GM21737 (cell line): ENCODE results near the gene ZFAND3.
"Not testable (repeated sequence)": the region's sequence is repeated elsewhere in the genome, so short reads cannot be mapped to it uniquely, and the experiment has no call there.

Experiments
- ATAC-seq: cut with Tn5 transposase; IDR thresholded peaks from one replicate; pipeline ENCODE4 v1.9.1; 2021; ENCODE audit warnings: mild to moderate bottlenecking, moderate library complexity; ENCODE audit not compliant: unreplicated experiment

The ZFAND3 gene

GRCh38 chr6:37862992-37863391, 43.5 kb downstream of the ZFAND3 start:
- ATAC-seq = no peak

GRCh38 chr6:37864250-37864649, 44.7 kb downstream of the ZFAND3 start:
- ATAC-seq = no peak

- ATAC-seq = no peak
Measured at GRCh38 chr6:37865504-37865903, 46.0 kb downstream of the ZFAND3 start.

- ATAC-seq = no peak
Measured at GRCh38 chr6:37866590-37867507, 47.3 kb downstream of the ZFAND3 start.

GRCh38 chr6:37867756-37868446, 48.4 kb downstream of the ZFAND3 start:
- no peak for ATAC-seq

- ATAC-seq = no peak
Measured at GRCh38 chr6:37868447-37868825, 48.9 kb downstream of the ZFAND3 start.

- no peak for ATAC-seq
Measured at GRCh38 chr6:37871616-37872372, 52.3 kb downstream of the ZFAND3 start.

GRCh38 chr6:37872373-37872745, 52.8 kb downstream of the ZFAND3 start:
- ATAC-seq = no peak

GRCh38 chr6:37874726-37875125, 55.2 kb downstream of the ZFAND3 start:
- ATAC-seq = no peak

- no peak for ATAC-seq
Measured at GRCh38 chr6:37875561-37876309, 56.2 kb downstream of the ZFAND3 start.

- no peak for ATAC-seq
Measured at GRCh38 chr6:37876843-37877242, 57.3 kb downstream of the ZFAND3 start.

- no peak for ATAC-seq
Measured at GRCh38 chr6:37877373-37878149, 58.0 kb downstream of the ZFAND3 start.

- no peak for ATAC-seq
Measured at GRCh38 chr6:37878150-37878710, 58.7 kb downstream of the ZFAND3 start.

- not testable (repeated sequence) for ATAC-seq
Measured at GRCh38 chr6:37880602-37881001, 61.1 kb downstream of the ZFAND3 start.

- ATAC-seq = no peak
Measured at GRCh38 chr6:37882292-37882691, 62.8 kb downstream of the ZFAND3 start.

GRCh38 chr6:37882724-37883413, 63.3 kb downstream of the ZFAND3 start:
- no peak for ATAC-seq

GRCh38 chr6:37884548-37884947, 65.0 kb downstream of the ZFAND3 start:
- no peak for ATAC-seq

GRCh38 chr6:37889051-37889450, 69.5 kb downstream of the ZFAND3 start:
- no peak for ATAC-seq

- ATAC-seq = no peak
Measured at GRCh38 chr6:37889486-37889885, 70.0 kb downstream of the ZFAND3 start.
